ENCODE results near the gene RCC2.

- TF ChIP-seq CTCF (conservative IDR thresholded peaks at IDR 0.05 in 1 of 2, IDR thresholded peaks at IDR 0.05 in 1 of 2; ENCODE audit: low read depth in 1 of 2, low read length in 2 of 2) (no peak), EZH2 (IDR thresholded peaks at IDR 0.05; ENCODE audit: low read length, missing control alignments) (no peak)
Measured at GRCh38 chr1:17439250-17440073, at the start of gene RCC2.
